Naive thymus-derived CD4-positive, alpha-beta T cell (primary cell): ENCODE data around the gene LRRC32. TPM values are rescaled to one million over a fixed set of nuclear protein-coding genes. Genes with fewer than 3 reads are reported as not detected.

ENCODE experiments used
- ATAC-seq: fragments of 150-1000 bp; cut with Tn5 transposase; 2 replicates; pipeline ENCODE4 v1.10.0; 2021; ENCODE audit warnings: mild to moderate bottlenecking, moderate library complexity
- CTCF ChIA-PET: fragments of 350-600 bp; sonication (Branson Sonifier 250); formaldehyde crosslinking; loops from one replicate; lab custom pipeline; 2021; ENCODE audit warnings: antibody characterized with exemption; lab: Charles Lee
- POLR2A ChIA-PET: fragments of 350-600 bp; sonication (Branson Sonifier 250); formaldehyde crosslinking; loops from one replicate; lab custom pipeline; 2021; ENCODE audit warnings: antibody characterized with exemption, inconsistent platforms; lab: Charles Lee
- DNase-seq, 9 donors: peaks; one replicate each; pipeline versions ENCODE4 v3.0.0 to v3.0.0-alpha.2; 2020 to 2022; ENCODE audit warnings: mixed read lengths in 1 of 9
- H3K27ac ChIP-seq: one replicate; pipeline ENCODE4 v1.7.0; 2013; ENCODE audit warnings: mild to moderate bottlenecking, low read depth, low read length, moderate library complexity
- H3K27me3 ChIP-seq, 2 donors: one replicate each; pipeline ENCODE4 v1.7.0; 2013; ENCODE audit warnings: low read length in 2 of 2, mild to moderate bottlenecking in 2 of 2, moderate library complexity in 2 of 2; ENCODE audit not compliant: control insufficient read depth in 2 of 2, insufficient read depth in 2 of 2
- H3K36me3 ChIP-seq, 3 experiments: 1 replicate in 2 of 3; 2 replicates in 1 of 3; pipeline ENCODE4 v1.7.0; 2013; ENCODE audit warnings: low read length in 3 of 3, mild to moderate bottlenecking in 3 of 3, moderate library complexity in 1 of 3; ENCODE audit not compliant: insufficient read depth in 3 of 3, control insufficient read depth in 2 of 3
- H3K4me1 ChIP-seq, 2 donors: one replicate each; pipeline ENCODE4 v1.7.0; 2013; ENCODE audit warnings: low read length in 2 of 2, mild to moderate bottlenecking in 2 of 2, moderate library complexity in 1 of 2; ENCODE audit not compliant: control insufficient read depth in 2 of 2, insufficient read depth in 2 of 2
- H3K4me3 ChIP-seq: 2 replicates; pipeline ENCODE4 v1.7.0; 2013; ENCODE audit warnings: mild to moderate bottlenecking, low read length
- H3K9me3 ChIP-seq, 3 experiments: 1 replicate in 2 of 3; 2 replicates in 1 of 3; pipeline ENCODE4 v1.7.0; 2013; ENCODE audit warnings: low read length in 3 of 3; ENCODE audit not compliant: control insufficient read depth in 2 of 3
- H3K27ac Mint-ChIP-seq, 9 donors: one replicate each; pipeline ENCODE4 v1.8.0; 2020 to 2022; ENCODE audit warnings: mixed read lengths in 9 of 9, mild to moderate bottlenecking in 8 of 9, moderate library complexity in 5 of 9, inconsistent platforms in 2 of 9
- H3K27me3 Mint-ChIP-seq, 5 donors: one replicate each; pipeline ENCODE4 v1.8.0; 2021 to 2022; ENCODE audit warnings: mixed read lengths in 5 of 5, mild to moderate bottlenecking in 1 of 5
- H3K36me3 Mint-ChIP-seq, 5 donors: one replicate each; pipeline ENCODE4 v1.8.0; 2020 to 2022; ENCODE audit warnings: mixed read lengths in 5 of 5, mild to moderate bottlenecking in 3 of 5, inconsistent platforms in 1 of 5
- H3K4me1 Mint-ChIP-seq, 7 donors: one replicate each; pipeline ENCODE4 v1.8.0; 2020 to 2022; ENCODE audit warnings: mixed read lengths in 7 of 7, mild to moderate bottlenecking in 3 of 7, inconsistent platforms in 1 of 7
- H3K4me3 Mint-ChIP-seq, 10 donors: one replicate each; pipeline ENCODE4 v1.8.0; 2020 to 2022; ENCODE audit warnings: mild to moderate bottlenecking in 10 of 10, mixed read lengths in 10 of 10, moderate library complexity in 6 of 10, inconsistent platforms in 2 of 10
- H3K9me3 Mint-ChIP-seq, 11 donors: one replicate each; pipeline ENCODE4 v1.8.0; 2020 to 2022; ENCODE audit warnings: mixed read lengths in 11 of 11, mild to moderate bottlenecking in 4 of 11, inconsistent platforms in 1 of 11, moderate library complexity in 1 of 11
- intact Hi-C, 2 donors: fragments of 100-400 bp; cut with micrococcal nuclease; formaldehyde crosslinking; loops; one replicate each; pipeline ENCODE4 v1.15.1; 2023
- polyA plus RNA-seq, 2 donors: library from polyadenylated mRNA; unstranded; fragments of 300-500 nt; fragmentation: Illumina TruSeq; gene quantifications; one replicate each; pipeline ENCODE4 v1.2.3, GENCODE V29; 2021
- total RNA-seq, 6 experiments: library from RNA in 5 of 6; stranded (reverse) in 5 of 6; gene quantifications; 1 replicate in 5 of 6; 2 replicates in 1 of 6; pipeline ENCODE4 v1.2.3 and lab custom pipeline; 2021 to 2026

Gene LRRC32
- total and polyA plus RNA-seq, 7 experiments from 2014 or later = 0.08 to 4.5 (median 0.61) TPM; not detected in 3

- intact Hi-C loops = loop anchor here in 1 of 2 donors (5.0 kb wide), 2 partner anchors 47 to 77 kb away; no protein-coding TSS in a partner anchor
- Histone ChIP-seq H3K27ac (no peak overlapping the region), H3K27me3 (no peaks in the 10 kb centered on the region), H3K4me1 (peaks cover 5 to 28% of the 10 kb centered on the region in 2 donors), H3K36me3 (no peaks in the 10 kb centered on the region), H3K9me3 (no peaks in the 10 kb centered on the region), H3K4me3 (no peak overlapping the region)
- ChIA-PET CTCF (interaction anchor here (1.0 kb wide), 1 partner anchor 9 kb away, joined by 3 read pairs; no protein-coding TSS in a partner anchor), POLR2A (no interaction called here)
- Mint-ChIP-seq H3K9me3 (no peaks in the 10 kb centered on the region), H3K27me3 (peaks cover 13 to 47% (median 24%) of the 10 kb centered on the region in 5 donors), H3K4me3 (no peak overlapping the region), H3K4me1 (peaks cover 8 to 44% (median 17%) of the 10 kb centered on the region in 7 donors), H3K36me3 (no peaks in the 10 kb centered on the region), H3K27ac (no peak overlapping the region)
- no peak for DNase-seq
- ATAC-seq = no peak
Measured at GRCh38 chr11:76674517-76675400, 4.2 kb upstream of the LRRC32 start.

- peaks cover 24 to 49% (median 31%) of the 10 kb centered on the region in 5 donors for H3K27me3 Mint-ChIP-seq
- intact Hi-C loops = loop anchor here in 1 of 2 donors (5.0 kb wide), 2 partner anchors 46 to 76 kb away; no protein-coding TSS in a partner anchor
- peaks cover 5 to 28% of the 10 kb centered on the region in 2 donors for H3K4me1 ChIP-seq
- ATAC-seq (no peak), DNase-seq (no peak)
- H3K9me3 Mint-ChIP-seq = peaks cover 0 to under 1% (median 0%) of the 10 kb centered on the region in 11 donors
- peaks cover 8 to 37% (median 19%) of the 10 kb centered on the region in 7 donors for H3K4me1 Mint-ChIP-seq
- ChIA-PET CTCF (no interaction called here), POLR2A (no interaction called here)
- H3K36me3 ChIP-seq = no peaks in the 10 kb centered on the region
- peak overlapping the region in 3 of 9 donors; percentile 23 to 77 (median 76) for H3K27ac Mint-ChIP-seq
- H3K4me3 ChIP-seq = peak overlapping the region; percentile 40
- H3K27me3 ChIP-seq = peaks cover 0 to 7% of the 10 kb centered on the region in 2 donors
- H3K9me3 ChIP-seq = no peaks in the 10 kb centered on the region
- peak overlapping the region in 9 of 10 donors; percentile 39 to 65 (median 44) for H3K4me3 Mint-ChIP-seq
- H3K27ac ChIP-seq = no peak overlapping the region
- peaks cover 0 to 4% (median 0%) of the 10 kb centered on the region in 5 donors for H3K36me3 Mint-ChIP-seq
Measured at GRCh38 chr11:76673176-76674142, 2.9 kb upstream of the LRRC32 start.

GRCh38 chr11:76672431-76673175 is 2.1 kb upstream of the LRRC32 start:
- peak overlapping the region; percentile 40 for H3K4me3 ChIP-seq
- H3K27me3 Mint-ChIP-seq = peaks cover 32 to 51% (median 36%) of the 10 kb centered on the region in 5 donors
- POLR2A ChIA-PET = no interaction called here
- peaks cover 0 to 7% of the 10 kb centered on the region in 2 donors for H3K27me3 ChIP-seq
- CTCF ChIA-PET = no interaction called here
- DNase-seq (peak in 1 of 9 donors; percentile 50), ATAC-seq (peak; percentile 69)
- peaks cover 0 to 6% (median 0%) of the 10 kb centered on the region in 5 donors for H3K36me3 Mint-ChIP-seq
- no peaks in the 10 kb centered on the region for H3K36me3 ChIP-seq
- peaks cover 8 to 31% (median 19%) of the 10 kb centered on the region in 7 donors for H3K4me1 Mint-ChIP-seq
- peak overlapping the region in 9 of 10 donors; percentile 4 to 70 (median 44) for H3K4me3 Mint-ChIP-seq
- H3K4me1 ChIP-seq = peaks cover 5 to 28% of the 10 kb centered on the region in 2 donors
- H3K9me3 Mint-ChIP-seq = peaks cover 0 to 2% (median 0%) of the 10 kb centered on the region in 11 donors
- H3K27ac ChIP-seq = no peak overlapping the region
- H3K9me3 ChIP-seq = no peaks in the 10 kb centered on the region
- H3K27ac Mint-ChIP-seq = peak overlapping the region in 3 of 9 donors; percentile 23 to 77 (median 76)
- intact Hi-C loops = loop anchor here in 1 of 2 donors (5.0 kb wide), 2 partner anchors 45 to 75 kb away; no protein-coding TSS in a partner anchor

DNA sequence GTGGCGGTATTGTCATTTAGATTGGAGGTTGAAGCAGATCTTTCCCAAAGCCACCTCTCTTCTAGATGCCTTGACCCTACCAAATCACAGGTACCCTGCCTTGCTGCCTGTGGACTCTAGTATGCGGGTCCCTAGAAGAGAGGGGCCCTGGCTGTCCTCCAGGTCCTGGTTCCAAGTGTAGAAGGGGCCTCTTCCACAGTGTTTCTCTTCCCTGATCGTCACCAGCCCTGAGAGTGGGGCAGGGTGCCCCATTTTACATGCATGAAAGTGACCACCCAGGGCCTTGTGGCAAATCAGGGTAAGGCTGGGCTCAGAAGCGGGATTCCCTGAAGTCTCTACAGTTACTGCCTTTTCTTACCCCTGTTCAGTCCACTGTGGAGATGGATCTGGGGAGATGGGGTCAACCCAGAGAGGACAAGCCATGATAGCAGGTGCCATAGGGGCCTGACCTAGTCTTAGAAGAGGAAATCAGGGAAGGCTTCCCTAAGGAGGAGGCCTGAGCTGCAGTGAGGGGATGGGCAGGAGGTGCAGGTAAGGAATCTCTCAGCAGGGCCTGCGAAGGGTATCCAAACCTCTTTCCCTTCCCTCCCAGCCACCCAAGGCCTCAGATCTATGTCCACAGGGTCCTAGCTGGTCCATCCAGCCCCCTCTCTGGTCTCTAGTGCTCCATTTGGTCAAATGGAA is 1.2 kb upstream of the LRRC32 start:
- CTCF ChIA-PET = no interaction called here
- Mint-ChIP-seq H3K4me1 (peaks cover 8 to 27% (median 19%) of the 10 kb centered on the region in 7 donors), H3K36me3 (peaks cover 0 to 6% (median 0%) of the 10 kb centered on the region in 5 donors), H3K4me3 (peak overlapping the region; percentile 56 to 73 (median 66)), H3K9me3 (peaks cover 0 to 2% (median 0%) of the 10 kb centered on the region in 11 donors), H3K27ac (no peak overlapping the region), H3K27me3 (peaks cover 32 to 48% (median 35%) of the 10 kb centered on the region in 5 donors)
- Histone ChIP-seq H3K9me3 (no peaks in the 10 kb centered on the region), H3K27me3 (peaks cover 0 to 7% of the 10 kb centered on the region in 2 donors), H3K4me1 (peaks cover 5 to 28% of the 10 kb centered on the region in 2 donors), H3K36me3 (no peaks in the 10 kb centered on the region), H3K27ac (no peak overlapping the region), H3K4me3 (no peak overlapping the region)
- POLR2A ChIA-PET = no interaction called here
- ATAC-seq = no peak
- intact Hi-C loops = loop anchor here in 1 of 2 donors (5.0 kb wide), 2 partner anchors 44 to 74 kb away; no protein-coding TSS in a partner anchor
- no peak for DNase-seq

GRCh38 chr11:76671237-76671592 is 668 bp upstream of the LRRC32 start:
- Histone ChIP-seq H3K27me3 (peaks cover 0 to 7% of the 10 kb centered on the region in 2 donors), H3K27ac (no peak overlapping the region), H3K9me3 (no peaks in the 10 kb centered on the region), H3K36me3 (no peaks in the 10 kb centered on the region), H3K4me3 (peak overlapping the region; percentile 29), H3K4me1 (peaks cover 5 to 28% of the 10 kb centered on the region in 2 donors)
- intact Hi-C loops = loop anchor here in 1 of 2 donors (5.0 kb wide), 2 partner anchors 44 to 74 kb away; no protein-coding TSS in a partner anchor
- ChIA-PET CTCF (no interaction called here), POLR2A (no interaction called here)
- H3K4me1 Mint-ChIP-seq = peaks cover 8 to 27% (median 19%) of the 10 kb centered on the region in 7 donors
- no peak overlapping the region for H3K27ac Mint-ChIP-seq
- peak overlapping the region; percentile 56 to 73 (median 66) for H3K4me3 Mint-ChIP-seq
- no peak for DNase-seq
- H3K27me3 Mint-ChIP-seq = peaks cover 31 to 43% (median 35%) of the 10 kb centered on the region in 5 donors
- H3K9me3 Mint-ChIP-seq = peaks cover 0 to 2% (median 0%) of the 10 kb centered on the region in 11 donors
- no peak for ATAC-seq
- H3K36me3 Mint-ChIP-seq = peaks cover 0 to 6% (median 0%) of the 10 kb centered on the region in 5 donors
